ENCODE results near the gene OR1D5.
"Not testable (repeated sequence)": the region's sequence is repeated elsewhere in the genome, so short reads cannot be mapped to it uniquely, and the experiment has no call there.

The OR1D5 gene

GRCh38 chr17:3063507-3063906 lies at the start of gene OR1D5:
TSS of gene OR1D5 (minus strand) at chr17:3063607. CDS start at chr17:3063607, 0 bp downstream.
- DNase-seq, result not testable (repeated sequence)

GRCh38 chr17:3104322-3104721 lies 40.9 kb upstream of the OR1D5 start, which contains the start of gene OR1D2:
TSS of gene OR1D2 (minus strand) at chr17:3104422. CDS start at chr17:3092996, 11,426 bp downstream.
- DNase-seq, result no peak

GRCh38 chr17:3073850-3074249 lies 10.4 kb upstream of the OR1D5 start:
- DNase-seq, result not testable (repeated sequence)

- DNase-seq, result peak; percentile 12
These were observed 1.8 kb upstream of the OR1D5 start for GRCh38 chr17:3065192-3065591.

GRCh38 chr17:3062824-3063377 lies 506 bp downstream of the OR1D5 start:
- DNase-seq, result not testable (repeated sequence)

- not testable (repeated sequence) for DNase-seq
These were observed 8.5 kb downstream of the OR1D5 start for GRCh38 chr17:3054868-3055267.

- no peak for DNase-seq
These were observed 13.6 kb downstream of the OR1D5 start for GRCh38 chr17:3049705-3050295.

- DNase-seq, result peak; percentile 90
These were observed 14.5 kb downstream of the OR1D5 start for GRCh38 chr17:3048727-3049471.

- no peak for DNase-seq
These were observed 16.7 kb downstream of the OR1D5 start for GRCh38 chr17:3046753-3047152.

- no peak for DNase-seq
These were observed 19.6 kb downstream of the OR1D5 start for GRCh38 chr17:3043737-3044365.

GRCh38 chr17:3040882-3041281 lies 22.5 kb downstream of the OR1D5 start:
- DNase-seq, result no peak

GRCh38 chr17:3039736-3040135 lies 23.7 kb downstream of the OR1D5 start:
- DNase-seq, result no peak

- DNase-seq, result no peak
These were observed 24.5 kb downstream of the OR1D5 start for GRCh38 chr17:3038941-3039340.

- no peak for DNase-seq
These were observed 26.1 kb downstream of the OR1D5 start for GRCh38 chr17:3037259-3037658.

GRCh38 chr17:3036800-3037199 lies 26.6 kb downstream of the OR1D5 start:
- DNase-seq, result no peak

- no peak for DNase-seq
These were observed 27.5 kb downstream of the OR1D5 start for GRCh38 chr17:3035968-3036280.

- no peak for DNase-seq
These were observed 28.0 kb downstream of the OR1D5 start for GRCh38 chr17:3035256-3035967.

- no peak for DNase-seq
These were observed 28.9 kb downstream of the OR1D5 start for GRCh38 chr17:3034578-3034920.

GRCh38 chr17:3033741-3034577 lies 29.4 kb downstream of the OR1D5 start:
- DNase-seq, result no peak

GRCh38 chr17:3033248-3033640 lies 30.2 kb downstream of the OR1D5 start:
- DNase-seq, result no peak

GRCh38 chr17:3032258-3033247 lies 30.9 kb downstream of the OR1D5 start:
- DNase-seq, result no peak

All from SIG-M5 (cell line).